Peyer's patch (tissue), 4 donors: ENCODE data around the gene CIZ1. TPM values are rescaled to one million over a fixed set of nuclear protein-coding genes. Genes with fewer than 3 reads are reported as not detected.

Experiments
- DNase-seq, 3 donors: peaks; one replicate each; pipeline ENCODE4 v3.0.0-alpha.2; 2017 to 2019
- H3K27ac ChIP-seq, 4 donors: fragments of 200-600 bp; sonication (generic); one replicate each; pipeline ENCODE4 v1.5.1; 2016 to 2019
- H3K27me3 ChIP-seq, 2 donors: fragments of 200-600 bp; sonication (generic); one replicate each; pipeline ENCODE4 v1.5.1; 2019
- H3K36me3 ChIP-seq, 3 donors: fragments of 200-600 bp; sonication (generic); one replicate each; pipeline ENCODE4 v1.5.1; 2016 to 2019
- H3K4me1 ChIP-seq, 4 donors: fragments of 200-600 bp; sonication (generic); one replicate each; pipeline ENCODE4 v1.5.1; 2016 to 2019
- H3K4me3 ChIP-seq, 4 donors: fragments of 200-600 bp; sonication (generic); 1 replicate in 3 of 4; 2 replicates in 1 of 4; pipeline ENCODE4 v1.5.1; 2016 to 2019; ENCODE audit warnings: mild to moderate bottlenecking in 1 of 4
- H3K9me3 ChIP-seq, 4 donors: fragments of 200-600 bp; sonication (generic); one replicate each; pipeline ENCODE4 v1.5.1; 2016 to 2019; ENCODE audit warnings: mild to moderate bottlenecking in 1 of 4
- POLR2A ChIP-seq, 2 donors: fragments of 450-650 bp; IDR thresholded peaks; one replicate each; pipeline ENCODE4 v1.5.1; 2017; ENCODE audit warnings: antibody characterized with exemption in 2 of 2, mild to moderate bottlenecking in 2 of 2, moderate library complexity in 2 of 2
- total RNA-seq, 4 donors: library from RNA; depleted of rRNA; stranded (reverse); fragments of >200 nt; gene quantifications; one replicate each; pipeline ENCODE4 v1.1.0, GENCODE V29; 2016
- TF ChIP-seq, protein P1 (sequence below), 6 experiments: fragments of 450-650 bp in 4 of 6; fragments of 200-600 bp in 2 of 6; sonication (generic) in 1 of 6; IDR thresholded peaks; one replicate each; pipeline ENCODE4 v1.5.1; 2017 to 2019; ENCODE audit warnings: antibody characterized with exemption in 6 of 6, mild to moderate bottlenecking in 3 of 6, moderate library complexity in 1 of 6

CIZ1 gene
- total RNA-seq, 4 donors from 2014 or later: 52.2 to 144 (median 95.3) TPM

DNA sequence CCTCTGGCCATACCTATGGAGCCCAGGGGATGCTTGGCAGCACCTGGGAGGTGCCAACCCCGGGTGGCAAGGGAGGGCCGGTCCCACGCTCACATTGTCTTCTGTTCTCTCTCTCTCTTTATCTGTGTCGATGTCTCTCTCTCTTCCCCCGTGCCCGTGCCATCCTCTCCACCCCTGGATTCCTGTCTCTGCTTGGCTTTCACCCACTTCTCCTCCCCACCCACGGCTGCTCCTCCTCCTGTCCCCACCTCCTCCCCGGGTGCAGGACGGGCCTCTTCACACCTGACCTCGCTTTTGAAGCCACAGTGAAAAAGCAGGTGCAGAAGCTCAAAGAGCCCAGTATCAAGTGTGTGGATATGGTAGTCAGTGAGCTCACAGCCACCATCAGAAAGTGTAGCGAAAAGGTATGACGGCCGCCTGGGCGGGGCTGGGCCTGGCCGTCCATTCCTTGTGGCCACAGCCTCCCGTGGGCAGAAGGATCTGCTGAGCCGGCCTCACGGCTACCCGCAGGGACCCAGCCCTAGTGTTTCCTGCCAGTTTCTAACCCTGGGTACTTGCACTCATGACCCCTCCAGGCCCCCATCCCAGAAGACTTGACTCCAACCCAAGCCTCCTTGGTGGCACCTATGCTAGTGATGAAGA, 34.5 kb upstream of the CIZ1 start:
- Histone ChIP-seq H3K4me1 (no peaks in the 10 kb centered on the region), H3K27me3 (no peaks in the 10 kb centered on the region), H3K36me3 (no peaks in the 10 kb centered on the region), H3K27ac (no peak overlapping the region), H3K4me3 (no peak overlapping the region), H3K9me3 (no peaks in the 10 kb centered on the region)
- peak in 1 of 3 donors; percentile 35 for DNase-seq
- TF ChIP-seq POLR2A (IDR thresholded peaks at IDR 0.05): no peak
- TF ChIP-seq, protein P1, sequence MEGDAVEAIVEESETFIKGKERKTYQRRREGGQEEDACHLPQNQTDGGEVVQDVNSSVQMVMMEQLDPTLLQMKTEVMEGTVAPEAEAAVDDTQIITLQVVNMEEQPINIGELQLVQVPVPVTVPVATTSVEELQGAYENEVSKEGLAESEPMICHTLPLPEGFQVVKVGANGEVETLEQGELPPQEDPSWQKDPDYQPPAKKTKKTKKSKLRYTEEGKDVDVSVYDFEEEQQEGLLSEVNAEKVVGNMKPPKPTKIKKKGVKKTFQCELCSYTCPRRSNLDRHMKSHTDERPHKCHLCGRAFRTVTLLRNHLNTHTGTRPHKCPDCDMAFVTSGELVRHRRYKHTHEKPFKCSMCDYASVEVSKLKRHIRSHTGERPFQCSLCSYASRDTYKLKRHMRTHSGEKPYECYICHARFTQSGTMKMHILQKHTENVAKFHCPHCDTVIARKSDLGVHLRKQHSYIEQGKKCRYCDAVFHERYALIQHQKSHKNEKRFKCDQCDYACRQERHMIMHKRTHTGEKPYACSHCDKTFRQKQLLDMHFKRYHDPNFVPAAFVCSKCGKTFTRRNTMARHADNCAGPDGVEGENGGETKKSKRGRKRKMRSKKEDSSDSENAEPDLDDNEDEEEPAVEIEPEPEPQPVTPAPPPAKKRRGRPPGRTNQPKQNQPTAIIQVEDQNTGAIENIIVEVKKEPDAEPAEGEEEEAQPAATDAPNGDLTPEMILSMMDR (IDR thresholded peaks at IDR 0.05): no peak

DNA sequence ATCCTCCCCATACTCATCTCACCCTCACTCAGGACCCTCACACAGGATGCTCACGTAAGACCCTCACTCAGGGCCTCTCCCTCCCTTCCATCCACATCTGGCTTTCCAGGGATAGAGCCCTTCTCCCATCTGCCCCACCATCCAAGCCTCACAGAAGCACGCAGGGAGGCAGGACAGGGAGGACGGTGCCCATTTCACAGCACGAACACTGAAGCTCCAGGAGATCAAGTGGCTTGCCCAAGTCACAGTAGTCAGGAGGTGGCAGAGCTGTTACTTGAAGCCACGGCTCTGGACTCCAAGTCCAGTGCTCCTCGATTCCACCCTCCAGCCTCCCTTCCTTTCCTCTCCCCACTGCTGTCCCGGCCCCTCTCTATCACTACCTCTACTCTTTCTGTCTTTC, 33.5 kb upstream of the CIZ1 start:
- TF ChIP-seq, protein P1 (IDR thresholded peaks at IDR 0.05): no peak
- TF ChIP-seq POLR2A (IDR thresholded peaks at IDR 0.05): no peak
- Histone ChIP-seq H3K4me3 (no peak overlapping the region), H3K9me3 (no peaks in the 10 kb centered on the region), H3K27ac (no peak overlapping the region), H3K36me3 (no peaks in the 10 kb centered on the region), H3K27me3 (no peaks in the 10 kb centered on the region), H3K4me1 (no peaks in the 10 kb centered on the region)
- DNase-seq: peak in 1 of 3 donors; percentile 34

DNA sequence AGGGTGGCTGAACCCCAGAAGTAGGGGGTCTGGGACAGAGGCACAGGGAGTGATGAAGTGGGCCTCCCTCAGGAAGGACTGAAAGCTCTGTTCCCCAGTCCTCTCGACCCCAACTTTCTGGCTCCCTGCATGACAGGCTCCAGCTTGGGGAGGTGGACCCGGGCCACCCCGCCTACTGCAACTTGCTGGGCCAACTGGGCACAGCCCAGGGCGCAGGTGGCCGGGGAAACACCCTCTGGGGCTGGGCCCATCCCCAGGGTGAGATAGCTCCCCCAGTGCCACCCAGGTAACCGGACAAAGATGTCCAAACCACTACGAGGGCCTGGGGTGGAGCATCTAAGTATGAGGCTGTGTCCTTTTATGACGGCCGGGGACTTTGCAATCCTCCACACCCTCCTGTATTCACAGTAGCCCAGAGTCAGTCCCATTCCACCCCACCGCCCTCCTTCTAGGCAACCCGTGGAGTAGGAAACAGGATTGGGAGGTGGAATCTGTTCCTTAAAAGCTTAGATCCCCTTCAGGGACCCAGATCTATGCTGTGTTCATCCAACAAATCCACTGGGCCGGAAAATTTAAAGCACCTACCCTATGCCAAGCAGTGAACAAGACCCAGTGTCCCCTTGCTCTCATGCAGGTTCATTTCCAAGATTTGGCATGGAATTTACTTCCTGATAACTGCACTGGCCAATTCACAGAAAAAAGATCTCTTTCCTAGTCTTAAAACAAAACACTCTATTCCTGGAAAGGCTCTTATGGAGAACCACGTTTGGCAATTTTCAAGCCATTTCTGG, 31.7 kb upstream of the CIZ1 start:
- H3K4me1 ChIP-seq: peaks cover 0 to 3% (median 0%) of the 10 kb centered on the region in 4 donors
- TF ChIP-seq, protein P1 (IDR thresholded peaks at IDR 0.05): no peak
- TF ChIP-seq POLR2A (IDR thresholded peaks at IDR 0.05): no peak
- no peak overlapping the region for H3K4me3 ChIP-seq
- no peaks in the 10 kb centered on the region for H3K9me3 ChIP-seq
- no peak for DNase-seq
- H3K27me3 ChIP-seq: no peaks in the 10 kb centered on the region
- H3K27ac ChIP-seq: no peak overlapping the region
- H3K36me3 ChIP-seq: no peaks in the 10 kb centered on the region

DNA sequence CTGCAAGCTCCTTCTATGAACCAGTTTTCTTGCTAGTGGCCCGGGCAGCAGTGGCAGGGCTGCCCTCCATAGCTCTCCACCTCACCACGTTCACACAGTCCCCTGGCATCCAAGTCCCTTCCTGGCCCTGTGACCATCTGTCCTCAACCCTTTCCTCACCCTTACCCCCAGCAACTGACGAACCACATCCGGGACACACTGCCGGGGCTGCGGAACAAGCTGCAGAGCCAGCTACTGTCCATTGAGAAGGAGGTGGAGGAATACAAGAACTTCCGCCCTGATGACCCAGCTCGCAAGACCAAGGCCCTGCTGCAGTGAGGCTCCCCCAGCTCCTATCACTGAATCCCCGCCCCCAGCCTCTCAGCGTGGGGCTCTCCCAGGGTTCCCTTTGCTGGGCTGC, 30.7 kb upstream of the CIZ1 start:
- Histone ChIP-seq H3K4me3 (no peak overlapping the region), H3K36me3 (no peaks in the 10 kb centered on the region), H3K4me1 (peaks cover 0 to 8% (median 0%) of the 10 kb centered on the region in 4 donors), H3K9me3 (no peaks in the 10 kb centered on the region), H3K27me3 (no peaks in the 10 kb centered on the region), H3K27ac (no peak overlapping the region)
- TF ChIP-seq, protein P1 (IDR thresholded peaks at IDR 0.05): no peak
- no peak for TF ChIP-seq POLR2A (IDR thresholded peaks at IDR 0.05)
- DNase-seq: no peak

DNA sequence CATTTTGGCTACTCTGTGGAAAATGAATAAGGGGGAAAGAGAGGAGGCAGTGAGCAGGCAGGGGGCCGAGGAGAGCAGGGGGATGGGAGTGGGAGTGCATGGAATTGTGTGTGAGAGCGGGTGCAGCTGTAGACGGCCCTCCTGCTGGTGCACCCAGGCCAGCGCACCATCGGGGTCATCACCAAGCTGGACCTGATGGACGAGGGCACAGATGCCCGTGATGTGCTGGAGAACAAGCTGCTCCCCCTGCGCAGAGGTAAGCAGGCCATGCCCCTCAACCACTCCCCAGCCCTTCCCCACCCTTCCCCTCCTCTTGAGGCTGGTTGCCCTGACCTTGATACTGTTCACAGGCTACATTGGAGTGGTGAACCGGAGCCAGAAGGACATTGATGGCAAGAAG, 28.5 kb upstream of the CIZ1 start:
- TF ChIP-seq POLR2A (IDR thresholded peaks at IDR 0.05): no peak
- TF ChIP-seq, protein P1 (IDR thresholded peaks at IDR 0.05): no peak
- H3K4me1 ChIP-seq: peaks cover 0 to 8% (median 0%) of the 10 kb centered on the region in 4 donors

More for the DNA sequence above, 28.5 kb upstream of the CIZ1 start:
- Histone ChIP-seq H3K9me3 (no peaks in the 10 kb centered on the region), H3K36me3 (no peaks in the 10 kb centered on the region), H3K4me3 (no peak overlapping the region), H3K27me3 (no peaks in the 10 kb centered on the region), H3K27ac (no peak overlapping the region)
- no peak for DNase-seq
